ENCODE results near the gene REM2.

- no peak for TF ChIP-seq CTCF (IDR thresholded peaks at IDR 0.05; ENCODE audit: low read depth, low read length)
- TF ChIP-seq MAX (IDR thresholded peaks at IDR 0.05; ENCODE audit: low read depth, low read length) = no peak
- no peak for TF ChIP-seq POLR2A (IDR thresholded peaks at IDR 0.05; ENCODE audit: extremely low read depth, insufficient read length)
- no peak for TF ChIP-seq MYC (IDR thresholded peaks at IDR 0.05; ENCODE audit: low read depth, low read length)
These were observed 18.8 kb downstream of the REM2 start for GRCh38 chr14:22901799-22902198.

Data from NB4 (cell line).